ENCODE results near the gene BEST2.
"Not testable (repeated sequence)": the region's sequence is repeated elsewhere in the genome, so short reads cannot be mapped to it uniquely, and the experiment has no call there.

BEST2 gene

GRCh38 chr19:12788042-12788681, 36.6 kb downstream of the BEST2 start:
- DNase-seq = no peak

DNA sequence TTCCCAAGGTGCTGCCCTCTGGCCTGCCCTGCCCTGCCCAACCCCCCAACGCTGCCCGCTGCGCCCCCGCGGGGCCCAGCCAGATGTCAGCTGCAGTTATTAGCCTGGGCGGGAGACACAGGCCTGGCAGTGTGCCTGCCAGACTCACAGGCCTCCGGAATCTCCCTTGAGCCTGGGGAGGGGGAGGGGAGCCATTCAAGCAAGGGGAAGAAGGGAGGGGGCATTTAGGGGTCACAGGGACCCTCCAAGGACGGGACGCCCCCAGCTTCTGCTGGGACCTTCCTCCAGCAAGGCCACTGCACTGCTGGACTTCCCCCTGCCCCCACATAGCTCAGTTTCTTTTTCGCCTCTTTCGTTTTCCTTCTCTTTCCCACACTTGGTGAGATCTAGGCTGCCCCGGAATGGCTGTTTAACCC, 37.1 kb downstream of the BEST2 start:
- DNase-seq = no peak

GRCh38 chr19:12789098-12789903, 37.7 kb downstream of the BEST2 start:
- no peak for DNase-seq

DNA sequence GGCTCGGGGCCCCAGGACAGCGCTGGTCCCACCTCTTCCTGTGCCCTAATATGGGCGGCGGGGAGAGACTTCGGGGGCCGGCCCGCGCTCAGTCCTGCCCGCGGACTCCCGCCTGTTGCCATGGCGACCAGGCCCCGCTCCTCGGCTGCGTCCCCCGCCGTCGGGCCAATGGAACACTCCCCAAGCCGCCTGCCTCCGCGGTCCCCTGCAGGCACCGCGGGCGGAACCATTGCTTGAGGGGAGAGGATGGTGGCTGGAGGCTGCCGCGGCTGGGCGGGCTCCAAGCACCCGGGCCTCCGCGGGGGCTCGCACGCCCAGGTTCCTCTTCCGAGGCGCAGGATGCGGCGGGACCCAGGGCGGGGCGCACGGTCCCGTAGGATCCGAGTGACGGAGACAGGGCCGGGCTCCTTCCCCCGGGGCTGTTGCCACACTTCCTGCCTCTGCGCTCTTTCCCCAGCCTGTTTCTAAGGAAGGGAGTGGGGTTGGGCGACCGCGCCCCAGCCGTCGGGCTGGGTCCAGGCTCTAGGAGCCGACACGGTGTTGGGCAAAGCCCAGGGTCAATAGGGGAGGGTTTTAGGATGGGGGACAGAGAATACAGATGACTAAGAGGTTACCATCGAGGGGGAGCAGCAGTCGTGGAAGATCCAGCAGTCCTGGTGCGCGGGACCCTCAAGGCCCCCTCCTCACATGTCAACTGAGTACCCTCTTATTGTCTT, 38.5 kb downstream of the BEST2 start:
- DNase-seq = peak; percentile 80

- no peak for DNase-seq
Measured at GRCh38 chr19:12790628-12791344, 39.2 kb downstream of the BEST2 start.

- peak; percentile 94 for DNase-seq
Measured at GRCh38 chr19:12791345-12792050, 39.9 kb downstream of the BEST2 start, which contains the start of gene JUNB. Gene JUNB, plus strand, starts transcription at chr19:12791486. Its CDS starts 286 bp downstream, at chr19:12791772.

DNA sequence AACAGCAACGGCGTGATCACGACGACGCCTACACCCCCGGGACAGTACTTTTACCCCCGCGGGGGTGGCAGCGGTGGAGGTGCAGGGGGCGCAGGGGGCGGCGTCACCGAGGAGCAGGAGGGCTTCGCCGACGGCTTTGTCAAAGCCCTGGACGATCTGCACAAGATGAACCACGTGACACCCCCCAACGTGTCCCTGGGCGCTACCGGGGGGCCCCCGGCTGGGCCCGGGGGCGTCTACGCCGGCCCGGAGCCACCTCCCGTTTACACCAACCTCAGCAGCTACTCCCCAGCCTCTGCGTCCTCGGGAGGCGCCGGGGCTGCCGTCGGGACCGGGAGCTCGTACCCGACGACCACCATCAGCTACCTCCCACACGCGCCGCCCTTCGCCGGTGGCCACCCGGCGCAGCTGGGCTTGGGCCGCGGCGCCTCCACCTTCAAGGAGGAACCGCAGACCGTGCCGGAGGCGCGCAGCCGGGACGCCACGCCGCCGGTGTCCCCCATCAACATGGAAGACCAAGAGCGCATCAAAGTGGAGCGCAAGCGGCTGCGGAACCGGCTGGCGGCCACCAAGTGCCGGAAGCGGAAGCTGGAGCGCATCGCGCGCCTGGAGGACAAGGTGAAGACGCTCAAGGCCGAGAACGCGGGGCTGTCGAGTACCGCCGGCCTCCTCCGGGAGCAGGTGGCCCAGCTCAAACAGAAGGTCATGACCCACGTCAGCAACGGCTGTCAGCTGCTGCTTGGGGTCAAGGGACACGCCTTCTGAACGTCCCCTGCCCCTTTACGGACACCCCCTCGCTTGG, 40.7 kb downstream of the BEST2 start:
- peak; percentile 80 for DNase-seq

DNA sequence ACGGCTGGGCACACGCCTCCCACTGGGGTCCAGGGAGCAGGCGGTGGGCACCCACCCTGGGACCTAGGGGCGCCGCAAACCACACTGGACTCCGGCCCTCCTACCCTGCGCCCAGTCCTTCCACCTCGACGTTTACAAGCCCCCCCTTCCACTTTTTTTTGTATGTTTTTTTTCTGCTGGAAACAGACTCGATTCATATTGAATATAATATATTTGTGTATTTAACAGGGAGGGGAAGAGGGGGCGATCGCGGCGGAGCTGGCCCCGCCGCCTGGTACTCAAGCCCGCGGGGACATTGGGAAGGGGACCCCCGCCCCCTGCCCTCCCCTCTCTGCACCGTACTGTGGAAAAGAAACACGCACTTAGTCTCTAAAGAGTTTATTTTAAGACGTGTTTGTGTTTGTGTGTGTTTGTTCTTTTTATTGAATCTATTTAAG, 41.3 kb downstream of the BEST2 start:
- no peak for DNase-seq

GRCh38 chr19:12793290-12794195, 42.0 kb downstream of the BEST2 start:
- peak; percentile 90 for DNase-seq

DNA sequence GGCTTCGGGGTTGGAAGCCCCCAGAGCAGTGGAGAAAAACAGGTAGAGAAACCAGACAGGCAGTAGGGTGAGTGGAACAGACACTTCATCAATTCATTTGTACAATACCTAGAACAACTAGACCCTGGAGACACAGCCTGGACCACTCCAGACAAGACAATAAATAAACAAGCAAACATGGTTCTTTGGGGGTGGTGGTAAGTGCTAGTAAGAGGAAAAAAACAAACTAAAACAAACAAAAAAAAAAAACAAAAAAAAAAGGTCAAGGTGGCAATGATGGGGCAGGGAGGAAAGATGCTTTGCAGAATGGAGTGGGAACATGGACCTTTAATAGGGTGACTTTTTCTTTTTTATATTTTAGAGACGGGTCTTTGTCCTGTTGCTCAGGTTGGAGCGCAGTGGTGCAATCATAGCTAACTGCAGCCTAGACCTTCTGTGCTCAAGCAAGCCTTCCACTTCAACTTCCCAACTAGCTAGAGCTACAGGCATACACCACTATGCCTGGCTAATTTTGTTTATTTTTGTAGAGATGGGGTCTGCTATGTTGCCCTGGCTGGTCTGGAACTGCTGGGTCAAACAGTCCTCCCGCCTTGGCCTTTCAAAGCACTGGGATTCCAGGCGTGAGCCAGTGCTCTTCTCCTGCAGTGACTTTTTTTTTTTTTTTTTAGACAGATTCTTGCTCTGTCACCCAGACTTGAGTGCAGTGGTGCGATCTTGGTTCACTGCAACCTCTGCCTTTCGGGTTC, 42.8 kb downstream of the BEST2 start:
- DNase-seq = no peak

DNA sequence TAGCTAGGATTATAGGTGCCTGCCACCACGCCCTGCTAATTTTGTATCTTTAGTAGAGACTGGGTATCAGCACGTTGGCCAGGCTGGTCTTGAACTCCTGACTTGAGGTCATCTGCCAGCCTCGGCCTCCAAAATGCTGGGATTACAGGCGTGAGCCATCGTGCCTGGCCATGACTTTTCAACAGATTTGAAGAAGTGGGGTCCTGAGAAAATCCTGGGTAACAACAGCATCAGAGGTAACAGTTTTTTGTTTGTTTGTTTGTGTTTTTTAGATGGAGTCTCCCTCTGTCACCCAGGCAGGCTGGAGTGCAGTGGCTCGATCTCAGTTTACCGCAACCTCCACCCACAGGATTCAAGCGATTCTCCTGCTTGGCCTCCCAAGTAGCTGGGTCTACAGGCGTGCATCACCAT, 43.4 kb downstream of the BEST2 start:
- DNase-seq = no peak

DNA sequence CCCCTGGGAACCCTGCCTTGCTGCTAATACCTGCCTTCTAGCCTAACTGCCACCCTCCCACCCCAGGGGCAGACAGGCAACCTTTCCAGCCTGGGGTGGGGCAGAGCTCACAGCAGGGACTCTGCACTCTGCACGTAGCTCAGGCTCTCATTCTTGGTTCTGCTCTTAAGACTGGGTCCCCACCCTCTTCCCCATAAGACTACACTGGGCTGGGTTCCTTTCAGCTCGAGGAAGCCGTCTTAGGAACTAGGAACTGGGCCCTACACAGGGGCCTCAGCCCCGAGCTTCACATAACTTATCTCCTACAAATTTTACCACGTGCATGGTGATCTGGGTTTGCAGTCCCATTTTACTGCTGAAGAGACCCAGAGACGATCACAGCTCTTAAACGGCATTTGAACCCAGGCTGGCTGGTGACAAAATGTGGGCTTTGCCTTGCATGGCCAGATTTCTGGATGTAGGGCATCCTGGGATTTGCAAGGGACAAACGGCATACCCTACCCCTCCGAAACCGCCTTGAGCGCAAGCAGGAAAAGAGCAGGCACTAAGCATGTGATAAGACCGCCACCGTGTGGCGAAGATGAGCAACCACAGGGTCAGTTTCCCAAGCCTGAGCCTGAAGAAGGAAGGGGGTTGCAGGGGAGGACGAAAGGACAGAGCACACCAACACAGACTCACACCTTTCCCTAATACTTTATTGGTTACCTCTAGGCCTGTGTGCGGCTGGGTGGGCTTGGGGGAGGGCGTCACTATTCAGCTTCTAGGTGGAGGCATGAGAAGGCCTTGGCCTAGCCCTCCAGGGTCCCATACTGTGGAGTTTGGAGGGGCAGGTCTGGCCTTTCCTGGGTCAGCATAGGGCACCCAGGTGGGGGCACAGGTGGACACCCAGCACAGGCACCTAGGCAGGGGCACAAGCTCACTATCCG, 44.8 kb downstream of the BEST2 start:
- DNase-seq = peak; percentile 73

DNA sequence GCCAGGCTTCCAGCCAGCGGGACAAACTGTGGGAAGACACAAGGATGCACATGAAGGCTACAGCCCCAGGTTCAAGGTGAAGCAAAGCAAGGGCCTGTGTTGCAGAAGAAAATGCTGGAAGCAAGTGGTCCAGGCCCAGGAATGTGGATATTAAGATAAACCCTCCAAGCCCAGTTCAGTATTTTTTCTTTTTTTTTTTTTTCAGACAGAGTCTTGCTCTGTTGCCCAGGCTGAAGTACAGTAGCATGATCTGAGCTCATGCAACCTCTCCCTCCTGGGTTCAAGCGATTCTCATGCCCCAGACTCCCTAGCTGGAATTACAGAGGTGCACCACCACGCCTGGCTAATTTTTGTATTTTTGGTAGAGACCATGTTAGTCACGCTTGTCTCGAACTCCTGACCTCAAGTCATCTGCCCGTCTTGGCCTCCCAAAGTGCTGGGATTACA, 45.6 kb downstream of the BEST2 start:
- no peak for DNase-seq

DNA sequence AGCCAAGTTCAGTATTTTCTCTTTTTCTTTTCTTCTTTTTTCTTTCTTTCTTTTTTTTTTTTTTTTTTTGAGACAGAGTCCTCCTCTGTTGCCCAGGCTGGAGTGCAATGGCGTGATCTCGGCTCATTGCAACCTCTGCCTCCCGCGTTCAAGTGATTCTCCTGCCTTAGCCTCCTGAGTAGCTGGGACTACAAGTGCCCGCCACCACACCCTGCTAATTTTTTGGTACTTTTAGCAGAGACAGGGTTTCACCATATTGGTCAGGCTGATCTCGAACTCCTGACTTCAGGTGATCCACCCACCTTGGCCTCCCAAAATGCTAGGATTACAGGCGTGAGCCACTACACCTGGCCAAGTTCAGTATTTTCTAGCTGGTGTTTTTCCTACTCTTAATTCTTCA, 46.0 kb downstream of the BEST2 start:
- DNase-seq = not testable (repeated sequence)

DNA sequence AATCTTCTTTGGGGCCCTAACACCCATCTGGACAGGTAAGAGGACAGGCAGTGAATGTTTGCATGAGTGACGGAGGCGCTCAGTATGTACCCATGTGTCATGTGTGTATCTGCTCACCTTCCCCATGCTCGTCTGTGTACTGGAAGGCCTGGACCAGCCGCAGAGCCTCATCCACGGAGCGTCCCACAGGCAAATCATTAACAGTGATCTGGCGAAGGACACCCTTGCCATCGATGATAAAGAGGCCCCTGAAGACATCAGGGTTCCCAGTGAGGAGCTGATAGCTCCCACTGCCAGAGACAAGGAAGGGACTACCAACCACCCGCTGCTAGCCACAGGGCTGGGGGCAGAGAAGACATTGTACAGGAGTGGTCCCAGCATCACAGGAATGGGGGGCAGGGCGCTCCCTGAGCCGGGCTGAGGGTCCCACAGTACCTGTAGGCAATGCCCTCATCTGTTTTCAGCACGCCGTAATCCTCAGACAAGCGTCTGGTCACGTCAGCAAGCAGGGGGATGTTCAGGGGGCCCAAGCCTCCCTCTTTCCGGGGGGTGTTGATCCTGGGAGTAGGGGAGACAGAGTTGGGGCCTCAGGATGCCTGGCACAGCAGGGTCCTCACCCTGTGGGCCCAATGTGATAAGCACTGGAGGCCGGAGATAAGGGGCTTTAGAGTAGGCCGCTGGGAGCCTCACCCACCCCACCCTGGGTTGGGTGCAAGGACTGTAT, 48.3 kb downstream of the BEST2 start:
- no peak for DNase-seq

DNA sequence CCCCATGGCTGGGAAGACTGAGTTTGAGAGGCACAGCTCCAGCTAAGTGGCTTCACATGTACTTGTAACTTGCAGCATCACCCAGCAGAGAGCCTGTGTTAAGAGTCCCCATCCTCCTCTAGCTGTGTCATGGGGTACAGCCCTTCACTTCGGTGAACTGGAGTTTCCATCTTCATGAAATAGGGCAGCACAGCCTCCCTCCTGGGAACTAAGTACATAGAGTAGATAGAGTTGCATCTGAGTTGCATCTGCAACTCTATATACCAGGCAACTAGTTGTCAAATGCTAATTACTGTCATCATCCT, 48.8 kb downstream of the BEST2 start:
- no peak for DNase-seq

- DNase-seq = peak; percentile 37
Measured at GRCh38 chr19:12800923-12801465, 49.4 kb downstream of the BEST2 start.
